Right kidney (tissue), 9 donors: ENCODE data around the gene CCM2L.

Experiments
- DNase-seq: peaks from one replicate; pipeline ENCODE4 v3.0.0-alpha.2; 2016
- long read RNA-seq, 8 donors: transcript quantifications; one replicate each; lab custom pipeline, GENCODE V29; 2026

Gene CCM2L
- long read RNA-seq, donor 1, result 0 reads
- long read RNA-seq, donor 2, result 0 reads
- long read RNA-seq, donor 3, result 0 reads
- long read RNA-seq, donor 4, partial matches to known transcripts, result 0 of 2 reads
- long read RNA-seq, donor 4, other reads (novel, unspliced or antisense), result 0 of 2 reads
- long read RNA-seq, donor 5, partial matches to known transcripts, result 0 of 3 reads
- long read RNA-seq, donor 5, other reads (novel, unspliced or antisense), result 0 of 3 reads
- long read RNA-seq, donor 6, partial matches to known transcripts, result 0 of 1 reads
- long read RNA-seq, donor 6, other reads (novel, unspliced or antisense), result 0 of 1 reads
- long read RNA-seq, donor 7, partial matches to known transcripts, result 0 of 1 reads
- long read RNA-seq, donor 7, other reads (novel, unspliced or antisense), result 0 of 1 reads
- long read RNA-seq, donor 8, result 0 reads

- DNase-seq, result no peak
Measured at GRCh38 chr20:32010101-32010500, at the start of gene CCM2L. Gene CCM2L, plus strand, starts transcription at chr20:32010438. Its CDS starts 17 bp downstream, at chr20:32010455.

- DNase-seq, result no peak
Measured at GRCh38 chr20:31962761-31963160, 47.5 kb upstream of the CCM2L start.

- DNase-seq, result no peak
Measured at GRCh38 chr20:31963889-31964288, 46.3 kb upstream of the CCM2L start.

- no peak for DNase-seq
Measured at GRCh38 chr20:31966991-31967655, 43.1 kb upstream of the CCM2L start.

- no peak for DNase-seq
Measured at GRCh38 chr20:31967830-31968249, 42.4 kb upstream of the CCM2L start, which contains the start of gene XKR7. Gene XKR7, plus strand, starts transcription at chr20:31968151. Its CDS starts 25 bp downstream, at chr20:31968176.

- peak; percentile 83 for DNase-seq
Measured at GRCh38 chr20:31968291-31969126, 41.7 kb upstream of the CCM2L start.

- no peak for DNase-seq
Measured at GRCh38 chr20:31969991-31970390, 40.2 kb upstream of the CCM2L start.

GRCh38 chr20:31972471-31973021, 37.7 kb upstream of the CCM2L start:
- peak; percentile 24 for DNase-seq

GRCh38 chr20:31974296-31974695, 35.9 kb upstream of the CCM2L start:
- DNase-seq, result no peak

GRCh38 chr20:31974951-31975487, 35.2 kb upstream of the CCM2L start:
- peak; percentile 46 for DNase-seq

- no peak for DNase-seq
Measured at GRCh38 chr20:31975874-31976273, 34.4 kb upstream of the CCM2L start.

GRCh38 chr20:31977080-31977479, 33.2 kb upstream of the CCM2L start:
- no peak for DNase-seq

- DNase-seq, result no peak
Measured at GRCh38 chr20:31979713-31980426, 30.4 kb upstream of the CCM2L start.

GRCh38 chr20:31981784-31982183, 28.5 kb upstream of the CCM2L start:
- no peak for DNase-seq

GRCh38 chr20:31984981-31985471, 25.2 kb upstream of the CCM2L start:
- DNase-seq, result no peak

GRCh38 chr20:31987744-31988143, 22.5 kb upstream of the CCM2L start:
- DNase-seq, result no peak

GRCh38 chr20:31988430-31989015, 21.7 kb upstream of the CCM2L start:
- DNase-seq, result no peak

- no peak for DNase-seq
Measured at GRCh38 chr20:31989030-31989645, 21.1 kb upstream of the CCM2L start.

- DNase-seq, result no peak
Measured at GRCh38 chr20:31990641-31991338, 19.4 kb upstream of the CCM2L start.

- DNase-seq, result no peak
Measured at GRCh38 chr20:31991339-31991705, 18.9 kb upstream of the CCM2L start.
